Measurements from ENCODE around the gene NEK4.
A peak's percentile ranks its signal among the peaks of the same experiment; 100 is the strongest.

Gene NEK4

GRCh38 chr3:52770496-52771333, at the start of gene NEK4:
NEK4 (minus strand) TSS chr3:52770940; CDS start chr3:52770746, 194 bp downstream.
- ATAC-seq (peak; percentile 98), DNase-seq (peak; percentile 92)

DNA sequence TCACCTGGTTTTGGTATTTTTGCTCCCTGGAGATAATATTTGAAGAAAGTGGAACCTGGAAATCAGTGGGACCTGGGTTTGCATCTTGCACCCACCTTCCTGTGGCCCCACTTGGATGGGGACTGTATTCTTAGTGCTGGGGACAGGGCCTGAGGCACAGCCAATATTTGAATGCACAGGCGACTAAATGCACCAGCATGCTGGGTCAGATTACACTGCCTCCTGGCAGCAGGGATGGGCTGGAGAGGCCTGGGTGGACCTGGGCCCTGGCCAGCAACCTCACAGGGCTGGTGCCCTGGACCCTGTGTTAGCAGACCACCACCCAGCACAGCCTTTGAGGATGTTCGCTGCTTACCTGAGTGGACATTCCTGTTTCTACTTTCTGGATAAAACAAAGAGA, 49.2 kb upstream of the NEK4 start:
- no peak for ATAC-seq
- no peak for DNase-seq

DNA sequence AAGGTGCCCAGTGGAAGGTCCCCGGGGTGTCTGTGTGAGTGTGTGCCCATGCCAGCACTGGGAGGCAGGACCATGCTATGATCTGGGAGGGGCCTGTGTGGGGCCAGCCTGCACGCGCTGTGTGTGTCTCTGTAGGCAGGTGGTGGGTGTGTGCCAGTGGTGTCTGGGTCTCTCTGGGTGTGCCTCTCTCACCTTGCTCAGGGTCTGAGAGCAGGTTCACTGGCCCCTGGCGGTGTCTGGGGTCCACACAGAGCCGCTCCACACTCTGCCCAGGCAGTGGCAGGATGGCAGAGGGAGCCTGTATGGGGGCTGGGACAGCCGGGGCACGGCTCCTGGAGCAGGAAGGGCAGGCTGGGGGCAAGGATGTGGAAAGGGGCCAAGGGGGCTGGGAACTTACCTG, 47.1 kb upstream of the NEK4 start:
- ATAC-seq (peak; percentile 12), DNase-seq (no peak)

DNA sequence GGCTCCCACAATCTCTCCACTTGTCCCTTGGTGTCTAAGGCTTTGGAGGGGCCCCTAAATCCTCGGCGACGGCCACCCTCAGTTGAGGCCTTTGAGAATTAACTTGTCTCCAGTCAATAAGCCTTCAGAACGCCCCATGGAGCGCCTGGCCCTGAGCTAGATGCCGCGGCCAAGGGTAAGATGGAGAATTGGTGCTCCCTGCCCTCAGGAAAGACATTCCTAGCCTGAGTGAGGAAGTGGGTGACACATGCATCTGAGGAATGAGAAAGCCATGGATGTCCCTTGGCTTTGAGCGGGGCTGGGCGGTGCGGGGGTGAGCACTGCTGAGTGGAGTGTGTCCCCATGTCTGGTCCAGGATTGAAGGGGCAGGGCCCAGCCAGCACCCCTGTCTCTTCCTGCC, 46.5 kb upstream of the NEK4 start:
- no peak for ATAC-seq
- no peak for DNase-seq

DNA sequence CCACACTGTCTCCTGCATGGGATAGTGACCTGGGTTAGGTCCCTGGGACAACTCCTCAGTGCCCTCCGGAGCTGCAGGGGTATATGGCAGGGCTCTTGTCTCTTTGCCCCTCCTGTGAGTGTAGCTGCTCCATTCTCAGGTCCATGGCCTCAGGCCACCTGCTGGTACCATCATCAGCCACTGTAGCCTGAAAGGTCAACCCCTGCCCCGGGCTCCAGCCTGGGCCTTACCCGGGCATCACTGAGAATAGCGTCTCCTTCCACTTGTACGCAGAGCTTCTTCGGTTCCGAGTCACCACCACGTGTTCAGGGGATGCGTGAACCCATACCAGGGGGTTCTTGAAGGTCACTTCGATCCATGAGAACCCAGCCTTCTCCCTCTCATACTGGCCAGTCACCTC, 45.9 kb upstream of the NEK4 start:
- no peak for ATAC-seq
- DNase-seq, result no peak

GRCh38 chr3:52816199-52816598, 45.5 kb upstream of the NEK4 start:
- ATAC-seq, result no peak

DNA sequence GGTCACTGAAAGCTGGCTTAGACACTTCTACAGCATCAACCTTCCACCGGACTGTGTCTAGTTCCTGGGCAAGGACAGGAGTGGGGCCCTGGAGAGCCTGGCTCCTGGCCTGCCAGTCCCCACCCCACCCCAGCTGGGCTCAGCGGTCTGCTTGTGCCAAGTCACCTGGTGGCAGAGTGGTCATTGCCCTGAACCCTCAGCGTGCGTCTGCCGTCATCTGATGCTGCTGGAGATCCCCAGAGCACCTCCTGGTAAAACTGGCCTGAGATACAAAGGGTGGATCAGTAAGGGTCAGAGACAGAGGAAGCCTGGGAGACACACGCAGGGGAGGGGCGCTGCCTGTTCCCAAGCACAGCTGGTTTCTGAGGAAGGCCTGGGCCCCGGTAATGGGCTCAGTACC, 43.1 kb upstream of the NEK4 start:
- no peak for ATAC-seq
- no peak for DNase-seq

More at GRCh38 chr3:52816199-52816598, 45.5 kb upstream of the NEK4 start:
- no peak for DNase-seq

GRCh38 chr3:52811452-52812011, 40.8 kb upstream of the NEK4 start:
- DNase-seq, result no peak
- ATAC-seq, result no peak

DNA sequence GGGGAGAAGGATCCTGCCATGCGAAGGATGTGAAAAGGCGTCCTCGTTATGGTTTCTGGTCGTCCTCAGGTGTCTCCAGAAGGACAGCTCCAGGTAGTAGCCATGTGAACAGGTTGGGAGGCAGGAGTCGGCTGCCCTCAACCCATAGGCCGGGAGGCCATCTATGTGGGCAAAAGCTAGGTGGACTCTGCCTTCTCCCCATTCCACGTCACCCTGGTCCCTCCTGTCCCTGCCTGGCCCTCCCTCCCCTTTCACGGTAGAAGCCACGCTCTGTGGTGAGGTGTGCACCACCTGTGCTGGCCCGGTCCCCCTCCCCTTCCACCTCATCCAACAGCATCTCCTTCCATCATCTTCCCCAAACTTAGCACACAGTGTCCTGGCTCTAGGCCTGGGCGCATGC, 40.2 kb upstream of the NEK4 start:
- DNase-seq (no peak), ATAC-seq (no peak)

DNA sequence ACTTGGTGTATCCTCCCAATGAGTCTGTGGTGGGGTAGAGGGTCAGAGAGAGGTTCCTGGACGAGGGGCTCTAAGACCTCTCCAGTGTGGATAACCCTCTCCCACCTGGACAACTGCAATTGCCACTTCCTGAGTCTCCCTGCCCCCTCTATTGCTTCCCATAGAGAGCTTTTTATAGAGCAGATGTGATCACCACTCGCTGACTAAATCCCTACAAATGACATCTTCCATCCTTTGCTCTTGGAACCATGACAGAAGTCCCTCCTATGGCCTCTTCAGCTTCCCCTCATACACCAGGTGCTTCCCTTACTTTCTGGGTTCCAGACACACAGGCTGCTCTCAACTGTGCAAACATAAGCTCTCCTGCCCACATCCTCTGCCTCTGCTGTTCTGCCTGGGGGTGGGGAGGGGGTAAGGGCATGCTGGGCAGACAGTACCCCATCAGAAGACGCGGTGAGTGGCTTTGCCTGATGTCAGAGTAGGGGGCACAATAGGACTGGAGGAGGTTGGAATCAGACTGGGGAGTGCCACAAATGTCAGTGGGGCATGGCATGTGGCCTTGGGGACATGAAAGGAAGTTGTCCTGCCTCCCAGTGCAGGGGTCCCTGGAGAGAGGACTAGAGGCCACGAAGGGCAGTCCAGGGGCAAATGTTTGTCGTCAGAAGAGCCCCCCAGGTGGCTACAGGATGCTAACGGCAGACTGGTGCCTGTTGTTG, 39.1 kb upstream of the NEK4 start:
- no peak for DNase-seq
- ATAC-seq, result no peak

- ATAC-seq (no peak), DNase-seq (no peak)
These were observed 38.4 kb upstream of the NEK4 start for GRCh38 chr3:52809149-52809548.

DNA sequence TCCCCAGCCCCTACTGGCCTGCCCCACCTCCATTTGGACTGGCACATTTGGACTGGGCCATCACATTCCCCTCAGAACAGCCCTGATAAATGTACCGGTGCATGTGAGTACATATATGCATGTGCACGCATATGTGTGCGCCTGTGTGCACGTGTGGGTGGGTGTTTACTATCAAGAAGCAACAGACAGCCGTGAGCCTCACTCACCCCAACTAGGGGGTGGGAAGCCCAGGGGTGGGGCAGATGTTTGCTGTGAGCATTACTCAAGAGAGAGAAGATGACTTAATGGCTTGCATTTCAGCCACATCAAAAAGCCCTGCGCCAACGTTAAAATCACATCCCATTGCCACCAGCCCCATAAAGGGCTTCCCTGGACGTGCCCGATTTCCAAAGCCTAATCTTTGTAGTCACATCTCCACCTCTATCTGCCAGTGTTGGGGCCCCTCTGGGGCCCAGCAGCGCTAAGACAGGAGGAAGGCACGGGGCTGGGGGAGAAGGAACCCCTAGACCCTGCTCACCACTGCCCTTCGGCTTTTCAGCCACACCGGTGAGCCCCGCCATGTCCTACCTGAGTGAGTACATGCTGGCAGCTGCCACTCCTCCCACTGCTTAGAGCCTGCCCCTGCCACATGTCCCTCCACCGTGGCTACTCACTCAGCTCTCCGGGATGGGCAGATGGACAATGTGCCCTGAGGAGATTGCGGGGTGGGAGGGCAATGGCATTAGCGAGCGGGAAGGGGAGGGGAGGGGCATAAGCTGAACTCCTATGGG, 34.7 kb upstream of the NEK4 start:
- DNase-seq (no peak), ATAC-seq (no peak)

GRCh38 chr3:52801839-52802238, 31.1 kb upstream of the NEK4 start:
- ATAC-seq (no peak), DNase-seq (no peak)

DNA sequence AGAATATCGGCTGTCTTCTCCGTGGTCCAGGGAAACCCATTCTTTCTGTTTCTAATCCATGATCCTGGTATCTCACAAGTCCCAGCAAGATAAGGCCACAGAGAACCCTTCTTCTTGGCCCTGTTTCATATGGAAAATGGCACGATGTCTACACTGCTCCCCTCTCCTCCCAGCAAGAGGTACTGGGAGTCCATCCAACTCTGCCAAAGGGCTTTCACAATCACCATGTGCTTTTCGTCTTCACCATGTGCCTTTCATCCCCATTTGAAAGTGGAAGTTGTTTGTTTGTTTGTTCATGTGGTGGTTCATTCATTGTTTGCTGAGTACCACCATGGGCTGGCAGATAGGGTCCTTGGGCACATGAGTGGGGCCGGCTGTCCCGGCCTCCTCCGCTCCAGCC, 29.3 kb upstream of the NEK4 start:
- no peak for DNase-seq
- ATAC-seq, result no peak

- ATAC-seq, result no peak
These were observed 28.3 kb upstream of the NEK4 start for GRCh38 chr3:52798978-52799476.

GRCh38 chr3:52798376-52798977, 27.7 kb upstream of the NEK4 start:
- ATAC-seq (no peak), DNase-seq (no peak)

More at GRCh38 chr3:52798978-52799476, 28.3 kb upstream of the NEK4 start:
- peak; percentile 26 for DNase-seq

DNA sequence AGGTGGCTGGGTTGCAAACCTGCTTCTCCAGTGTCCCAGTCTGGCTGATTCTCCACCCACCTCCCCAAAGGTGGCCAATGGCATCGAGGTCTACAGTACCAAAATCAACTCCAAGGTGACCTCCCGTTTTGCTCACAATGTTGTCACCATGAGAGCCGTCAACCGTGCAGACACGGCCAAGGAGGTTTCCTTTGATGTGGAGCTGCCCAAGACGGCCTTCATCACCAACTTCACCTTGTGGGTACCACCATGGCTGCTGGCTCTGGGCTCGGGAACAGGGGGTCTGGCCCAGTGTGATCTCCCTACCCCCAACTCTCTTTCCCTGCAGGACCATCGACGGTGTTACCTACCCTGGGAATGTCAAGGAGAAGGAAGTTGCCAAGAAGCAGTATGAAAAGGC, 25.7 kb upstream of the NEK4 start:
- ATAC-seq (no peak), DNase-seq (no peak)

DNA sequence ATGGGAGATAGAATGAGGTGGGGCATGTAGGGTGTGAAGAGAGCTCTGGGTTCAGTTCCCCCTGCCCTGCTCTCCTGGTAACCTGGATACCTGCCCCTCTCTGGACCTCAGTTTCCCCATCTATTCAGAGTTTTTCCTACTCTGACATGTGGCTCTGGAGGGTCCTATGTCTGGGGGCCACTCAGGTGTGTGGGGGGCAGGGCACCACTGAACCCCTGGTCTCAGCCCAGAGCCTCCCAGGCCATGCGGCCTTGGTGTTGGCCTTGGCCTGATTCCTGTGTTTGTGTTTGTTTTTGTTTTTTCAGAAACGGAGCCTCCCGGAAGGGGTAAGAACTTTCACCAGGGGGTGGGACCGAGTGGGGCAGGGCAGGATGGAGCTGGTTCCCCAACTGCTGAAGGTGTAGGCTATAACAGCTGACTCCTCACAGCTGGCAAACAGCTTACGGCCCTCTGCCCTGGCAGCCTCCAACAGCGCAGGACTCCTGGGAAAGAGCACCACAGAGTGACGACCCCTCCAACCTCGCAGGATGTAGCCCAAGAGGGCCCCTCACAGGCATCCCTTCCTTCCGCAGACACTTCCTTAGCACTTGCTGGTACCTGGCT, 24.7 kb upstream of the NEK4 start:
- no peak for DNase-seq
- no peak for ATAC-seq

GRCh38 chr3:52794612-52795099, 23.9 kb upstream of the NEK4 start, which contains the start of gene ITIH3:
ITIH3 (plus strand) TSS chr3:52794796; CDS start chr3:52794804, 8 bp downstream.
- no peak for ATAC-seq
- DNase-seq, result no peak

DNA sequence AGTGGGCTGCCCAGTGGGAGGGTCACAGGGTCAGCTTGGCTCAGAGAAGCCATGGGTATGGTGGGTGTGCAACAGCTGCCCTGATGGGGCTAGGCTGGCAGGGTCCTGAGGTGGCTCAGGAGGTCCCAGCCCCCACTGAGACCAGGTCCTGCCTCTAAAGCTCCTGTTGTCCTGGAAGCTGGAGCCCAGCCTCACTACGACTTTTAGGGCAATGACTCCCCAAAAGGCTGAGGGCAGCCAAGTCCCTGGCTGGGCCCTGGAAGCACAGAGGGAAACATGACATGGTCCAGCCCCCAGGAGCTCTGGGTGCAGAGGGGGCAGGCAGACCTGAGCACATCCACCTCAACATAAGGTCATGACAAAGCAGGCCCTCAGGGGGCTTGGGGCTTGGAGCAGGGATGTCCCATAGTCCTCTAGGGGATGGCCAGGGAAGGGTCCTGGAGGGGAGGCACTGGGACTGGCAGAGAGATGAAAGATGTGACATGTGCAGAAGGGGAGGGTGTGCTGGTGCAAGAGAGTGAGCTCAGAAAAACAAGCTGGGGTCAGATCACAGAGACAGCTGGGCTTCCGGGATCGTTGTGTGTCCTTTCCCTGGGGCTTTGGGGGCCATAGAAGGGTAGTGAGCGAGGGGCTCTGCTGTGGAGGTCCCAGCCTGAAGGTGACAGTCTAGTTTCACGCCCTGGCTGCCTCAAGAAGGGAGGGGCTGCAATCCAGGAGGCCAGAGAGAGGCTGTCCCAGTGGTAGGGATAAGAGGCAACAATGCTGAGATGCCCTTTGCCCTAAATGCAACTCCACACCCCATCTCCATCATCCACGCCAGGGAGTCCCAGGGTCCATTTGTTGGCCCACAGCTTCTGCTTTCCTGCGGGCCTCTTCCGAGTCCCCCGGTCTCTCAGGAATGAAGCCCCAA, 23.2 kb upstream of the NEK4 start:
- ATAC-seq, result no peak
- DNase-seq, result no peak
